ENCODE measurements around the gene EPS8L2. TPM values are rescaled to one million over a fixed set of nuclear protein-coding genes. Genes with fewer than 3 reads are reported as not detected.
A peak's percentile ranks its signal among the peaks of the same experiment; 100 is the strongest.

EPS8L2 gene
- total and polyA plus RNA-seq, 4 donors = 24.4 to 138 (median 62.7) TPM

DNA sequence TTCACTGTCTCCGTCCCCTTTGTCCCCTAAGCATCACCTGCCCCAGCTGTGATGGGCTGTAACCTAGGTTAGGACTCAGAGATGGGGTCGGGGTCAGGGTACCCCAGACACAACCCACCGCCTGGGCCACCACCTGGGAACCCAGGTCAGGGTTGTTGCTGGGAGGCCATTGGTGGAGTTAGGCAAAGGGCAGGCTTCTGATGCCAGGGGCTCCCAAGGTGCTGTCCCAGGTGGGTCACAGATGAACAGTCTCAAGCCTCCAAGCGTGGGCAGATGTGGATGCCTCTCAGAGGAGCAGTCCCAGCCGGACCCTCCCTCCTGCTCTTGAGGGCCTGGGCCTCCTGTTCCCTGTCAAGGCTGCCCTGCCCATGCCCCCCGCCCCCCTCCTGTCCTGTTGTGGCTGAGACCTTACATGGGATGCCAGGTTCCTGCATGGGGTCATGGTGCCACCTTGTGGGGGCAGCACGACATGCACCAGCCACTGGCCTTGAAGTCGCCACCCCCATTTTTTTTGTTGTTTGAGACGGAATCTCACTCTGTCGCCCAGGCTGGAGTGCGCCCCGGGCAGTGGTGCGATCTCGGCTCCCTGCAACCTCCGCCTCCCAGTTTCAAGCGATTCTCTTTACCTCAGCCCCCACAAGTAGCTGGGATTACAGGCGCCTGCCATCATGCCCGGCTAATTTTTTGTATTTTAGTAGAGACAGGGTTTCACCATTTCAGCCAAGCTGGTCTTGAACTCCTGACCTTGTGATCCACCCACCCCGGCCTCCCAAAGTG lies 59.2 kb downstream of the EPS8L2 start:
- DNase-seq (ENCODE audit: low spot score) = peak; percentile 59
- Histone ChIP-seq H3K27ac (ENCODE audit: low read depth in 1 of 2, low read length in 2 of 2) (no peak overlapping the region), H3K4me1 (ENCODE audit: control insufficient read depth in 4 of 4, insufficient read depth in 4 of 4, low read length in 3 of 4) (peaks cover 0 to 8% (median 8%) of the 10 kb centered on the region in 4 donors), H3K9me3 (ENCODE audit: control insufficient read depth in 4 of 4, low read length in 3 of 4) (no peaks in the 10 kb centered on the region), H3K9ac (ENCODE audit: low read depth in 1 of 2, low read length in 2 of 2) (no peak overlapping the region), H3K27me3 (ENCODE audit: control insufficient read depth in 4 of 4, insufficient read depth in 4 of 4, low read length in 3 of 4) (no peaks in the 10 kb centered on the region), H3K4me3 (ENCODE audit: low read depth in 1 of 3, low read length in 3 of 3) (no peak overlapping the region), H3K36me3 (ENCODE audit: control insufficient read depth in 4 of 4, insufficient read depth in 3 of 4, low read depth in 1 of 4, low read length in 3 of 4) (peaks cover 15 to 48% (median 23%) of the 10 kb centered on the region in 4 donors)
- 76% methylated on average over 19 of the region's 19 CpGs for WGBS
- TF ChIP-seq, protein P1, sequence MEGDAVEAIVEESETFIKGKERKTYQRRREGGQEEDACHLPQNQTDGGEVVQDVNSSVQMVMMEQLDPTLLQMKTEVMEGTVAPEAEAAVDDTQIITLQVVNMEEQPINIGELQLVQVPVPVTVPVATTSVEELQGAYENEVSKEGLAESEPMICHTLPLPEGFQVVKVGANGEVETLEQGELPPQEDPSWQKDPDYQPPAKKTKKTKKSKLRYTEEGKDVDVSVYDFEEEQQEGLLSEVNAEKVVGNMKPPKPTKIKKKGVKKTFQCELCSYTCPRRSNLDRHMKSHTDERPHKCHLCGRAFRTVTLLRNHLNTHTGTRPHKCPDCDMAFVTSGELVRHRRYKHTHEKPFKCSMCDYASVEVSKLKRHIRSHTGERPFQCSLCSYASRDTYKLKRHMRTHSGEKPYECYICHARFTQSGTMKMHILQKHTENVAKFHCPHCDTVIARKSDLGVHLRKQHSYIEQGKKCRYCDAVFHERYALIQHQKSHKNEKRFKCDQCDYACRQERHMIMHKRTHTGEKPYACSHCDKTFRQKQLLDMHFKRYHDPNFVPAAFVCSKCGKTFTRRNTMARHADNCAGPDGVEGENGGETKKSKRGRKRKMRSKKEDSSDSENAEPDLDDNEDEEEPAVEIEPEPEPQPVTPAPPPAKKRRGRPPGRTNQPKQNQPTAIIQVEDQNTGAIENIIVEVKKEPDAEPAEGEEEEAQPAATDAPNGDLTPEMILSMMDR (IDR thresholded peaks at IDR 0.05; ENCODE audit: low read depth, low read length, missing input control) = peak; percentile 53
- TF ChIP-seq, protein P2, sequence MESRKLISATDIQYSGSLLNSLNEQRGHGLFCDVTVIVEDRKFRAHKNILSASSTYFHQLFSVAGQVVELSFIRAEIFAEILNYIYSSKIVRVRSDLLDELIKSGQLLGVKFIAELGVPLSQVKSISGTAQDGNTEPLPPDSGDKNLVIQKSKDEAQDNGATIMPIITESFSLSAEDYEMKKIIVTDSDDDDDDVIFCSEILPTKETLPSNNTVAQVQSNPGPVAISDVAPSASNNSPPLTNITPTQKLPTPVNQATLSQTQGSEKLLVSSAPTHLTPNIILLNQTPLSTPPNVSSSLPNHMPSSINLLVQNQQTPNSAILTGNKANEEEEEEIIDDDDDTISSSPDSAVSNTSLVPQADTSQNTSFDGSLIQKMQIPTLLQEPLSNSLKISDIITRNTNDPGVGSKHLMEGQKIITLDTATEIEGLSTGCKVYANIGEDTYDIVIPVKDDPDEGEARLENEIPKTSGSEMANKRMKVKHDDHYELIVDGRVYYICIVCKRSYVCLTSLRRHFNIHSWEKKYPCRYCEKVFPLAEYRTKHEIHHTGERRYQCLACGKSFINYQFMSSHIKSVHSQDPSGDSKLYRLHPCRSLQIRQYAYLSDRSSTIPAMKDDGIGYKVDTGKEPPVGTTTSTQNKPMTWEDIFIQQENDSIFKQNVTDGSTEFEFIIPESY (IDR thresholded peaks at IDR 0.05) = no peak
- peak; percentile 72 to 82 for TF ChIP-seq RAD21 (IDR thresholded peaks at IDR 0.05)

DNA sequence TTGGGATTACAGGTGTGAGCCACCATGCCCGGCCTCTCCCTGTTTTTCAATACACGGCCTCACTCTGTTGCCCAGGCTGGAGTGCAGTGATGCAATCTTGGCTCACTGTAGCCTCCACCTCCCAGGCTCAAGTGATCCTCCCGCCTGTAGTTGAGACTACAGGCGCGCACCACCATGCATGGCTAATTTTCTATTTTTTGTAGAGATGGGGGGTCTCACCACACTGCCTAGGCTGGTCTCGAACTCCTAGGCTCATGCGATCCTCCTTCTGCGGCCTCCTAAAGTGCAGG lies 59.7 kb downstream of the EPS8L2 start:
- 94% methylated on average over 8 of the region's 8 CpGs for WGBS
- Histone ChIP-seq H3K9ac (ENCODE audit: low read depth in 1 of 2, low read length in 2 of 2) (no peak overlapping the region), H3K27ac (ENCODE audit: low read depth in 1 of 2, low read length in 2 of 2) (no peak overlapping the region), H3K27me3 (ENCODE audit: control insufficient read depth in 4 of 4, insufficient read depth in 4 of 4, low read length in 3 of 4) (no peaks in the 10 kb centered on the region), H3K4me1 (ENCODE audit: control insufficient read depth in 4 of 4, insufficient read depth in 4 of 4, low read length in 3 of 4) (peaks cover 0 to 8% (median 8%) of the 10 kb centered on the region in 4 donors), H3K36me3 (ENCODE audit: control insufficient read depth in 4 of 4, insufficient read depth in 3 of 4, low read depth in 1 of 4, low read length in 3 of 4) (peaks cover 17 to 45% (median 22%) of the 10 kb centered on the region in 4 donors), H3K4me3 (ENCODE audit: low read depth in 1 of 3, low read length in 3 of 3) (no peak overlapping the region), H3K9me3 (ENCODE audit: control insufficient read depth in 4 of 4, low read length in 3 of 4) (no peaks in the 10 kb centered on the region)
- DNase-seq (ENCODE audit: low spot score) = no peak
- TF ChIP-seq, protein P3, sequence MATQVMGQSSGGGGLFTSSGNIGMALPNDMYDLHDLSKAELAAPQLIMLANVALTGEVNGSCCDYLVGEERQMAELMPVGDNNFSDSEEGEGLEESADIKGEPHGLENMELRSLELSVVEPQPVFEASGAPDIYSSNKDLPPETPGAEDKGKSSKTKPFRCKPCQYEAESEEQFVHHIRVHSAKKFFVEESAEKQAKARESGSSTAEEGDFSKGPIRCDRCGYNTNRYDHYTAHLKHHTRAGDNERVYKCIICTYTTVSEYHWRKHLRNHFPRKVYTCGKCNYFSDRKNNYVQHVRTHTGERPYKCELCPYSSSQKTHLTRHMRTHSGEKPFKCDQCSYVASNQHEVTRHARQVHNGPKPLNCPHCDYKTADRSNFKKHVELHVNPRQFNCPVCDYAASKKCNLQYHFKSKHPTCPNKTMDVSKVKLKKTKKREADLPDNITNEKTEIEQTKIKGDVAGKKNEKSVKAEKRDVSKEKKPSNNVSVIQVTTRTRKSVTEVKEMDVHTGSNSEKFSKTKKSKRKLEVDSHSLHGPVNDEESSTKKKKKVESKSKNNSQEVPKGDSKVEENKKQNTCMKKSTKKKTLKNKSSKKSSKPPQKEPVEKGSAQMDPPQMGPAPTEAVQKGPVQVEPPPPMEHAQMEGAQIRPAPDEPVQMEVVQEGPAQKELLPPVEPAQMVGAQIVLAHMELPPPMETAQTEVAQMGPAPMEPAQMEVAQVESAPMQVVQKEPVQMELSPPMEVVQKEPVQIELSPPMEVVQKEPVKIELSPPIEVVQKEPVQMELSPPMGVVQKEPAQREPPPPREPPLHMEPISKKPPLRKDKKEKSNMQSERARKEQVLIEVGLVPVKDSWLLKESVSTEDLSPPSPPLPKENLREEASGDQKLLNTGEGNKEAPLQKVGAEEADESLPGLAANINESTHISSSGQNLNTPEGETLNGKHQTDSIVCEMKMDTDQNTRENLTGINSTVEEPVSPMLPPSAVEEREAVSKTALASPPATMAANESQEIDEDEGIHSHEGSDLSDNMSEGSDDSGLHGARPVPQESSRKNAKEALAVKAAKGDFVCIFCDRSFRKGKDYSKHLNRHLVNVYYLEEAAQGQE (IDR thresholded peaks at IDR 0.05) = no peak
- TF ChIP-seq, protein P4, sequence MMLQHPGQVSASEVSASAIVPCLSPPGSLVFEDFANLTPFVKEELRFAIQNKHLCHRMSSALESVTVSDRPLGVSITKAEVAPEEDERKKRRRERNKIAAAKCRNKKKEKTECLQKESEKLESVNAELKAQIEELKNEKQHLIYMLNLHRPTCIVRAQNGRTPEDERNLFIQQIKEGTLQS (IDR thresholded peaks at IDR 0.05) = no peak
- TF ChIP-seq, protein P1 (IDR thresholded peaks at IDR 0.05; ENCODE audit: low read depth, low read length, missing input control) = no peak
